Stimulated activated CD8-positive, alpha-beta memory T cell treated with anti-CD3 and anti-CD28 coated beads, Interleukin-7, amount 100 ng/mL, for 4 hours (primary cell): Measurements from ENCODE around the gene UPB1.
"Not testable (repeated sequence)": the region's sequence is repeated elsewhere in the genome, so short reads cannot be mapped to it uniquely, and the experiment has no call there.

Source experiments
- DNase-seq, 2 donors: peaks; one replicate each; pipeline ENCODE4 v3.0.0-alpha.2; 2020; ENCODE audit warnings: low read depth in 2 of 2

UPB1 gene

DNA sequence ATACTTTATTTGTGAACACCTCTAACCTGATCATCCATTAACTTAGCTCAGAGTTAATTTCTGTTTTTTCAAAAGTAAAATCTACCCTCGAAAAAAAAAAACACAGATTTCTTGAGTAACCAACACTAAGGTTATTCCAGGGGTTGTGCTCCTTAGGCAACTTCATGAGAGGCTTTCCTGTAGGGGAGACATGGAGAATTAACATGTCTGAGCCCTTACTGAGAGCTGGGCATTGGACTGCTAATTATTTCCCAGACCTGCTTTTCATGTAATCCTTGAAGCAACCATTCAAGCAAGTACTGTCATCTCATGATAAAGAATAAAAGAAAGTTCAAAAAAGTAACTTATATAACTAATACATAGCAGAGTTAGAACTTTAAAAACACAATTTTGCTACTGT, 13.5 kb upstream of the UPB1 start:
- no peak for DNase-seq

DNA sequence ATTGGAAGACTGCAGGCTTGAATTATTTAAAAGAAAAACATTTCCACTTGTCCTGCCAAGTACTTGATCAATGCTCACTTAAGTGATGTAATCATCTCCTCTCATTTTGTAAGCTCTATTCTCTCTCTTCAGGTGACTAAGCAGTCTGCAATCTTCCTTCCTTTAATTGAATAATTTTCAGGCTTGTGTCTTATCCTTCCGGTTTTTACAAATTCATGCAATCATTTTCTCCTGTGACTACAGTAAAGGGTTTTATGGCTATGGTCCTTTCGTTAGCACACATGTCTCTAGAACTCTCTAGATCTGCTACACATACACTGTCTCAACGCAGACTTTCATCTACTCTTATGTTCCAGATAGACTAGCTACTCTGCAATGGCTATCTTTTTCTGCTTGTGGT, 12.6 kb upstream of the UPB1 start:
- no peak for DNase-seq

- no peak for DNase-seq
Observed at GRCh38 chr22:24482998-24483397, 12.1 kb upstream of the UPB1 start.

GRCh38 chr22:24483976-24484545, 11.1 kb upstream of the UPB1 start:
- DNase-seq: no peak

- no peak for DNase-seq
Observed at GRCh38 chr22:24485170-24485569, 10.0 kb upstream of the UPB1 start.

- no peak for DNase-seq
Observed at GRCh38 chr22:24485608-24486007, 9.5 kb upstream of the UPB1 start.

DNA sequence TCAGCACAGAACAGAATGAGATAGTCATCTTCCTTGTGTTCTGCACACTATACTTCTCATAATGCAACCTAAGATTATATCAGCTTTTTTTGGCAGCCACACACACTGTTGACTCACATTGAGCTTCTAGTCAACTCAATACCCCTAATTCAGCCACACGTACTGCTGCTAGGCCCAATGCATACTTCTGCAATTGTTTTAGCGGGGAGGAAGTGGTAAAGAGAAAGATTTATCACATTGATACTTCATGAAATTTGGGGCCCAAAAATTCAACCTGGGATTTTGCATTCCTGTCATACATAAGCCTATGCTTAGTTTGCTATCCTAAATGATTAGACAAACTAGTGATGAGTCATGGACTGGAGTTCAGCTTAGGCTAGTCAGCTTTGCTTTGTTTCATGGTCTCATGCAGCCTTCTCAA, 8.6 kb upstream of the UPB1 start:
- no peak for DNase-seq

DNA sequence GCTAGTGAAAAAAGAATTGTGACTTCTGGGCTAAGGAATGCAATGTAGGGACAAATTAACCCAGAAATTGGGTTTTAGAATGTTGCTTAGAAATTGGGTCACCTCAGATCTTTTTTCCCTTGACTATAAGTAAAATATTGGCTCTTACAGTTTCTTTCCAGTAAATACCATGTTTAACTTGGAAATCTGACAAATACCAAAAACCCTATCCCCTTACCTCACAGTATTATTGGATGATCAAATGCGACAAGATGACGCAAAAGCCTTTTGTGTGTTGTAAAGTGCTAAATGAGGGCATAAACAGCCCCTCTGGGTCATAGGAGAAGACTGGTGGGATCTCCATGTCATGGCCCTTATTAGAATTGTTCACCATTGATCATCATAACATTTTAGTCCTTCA, 6.1 kb upstream of the UPB1 start:
- DNase-seq: no peak

GRCh38 chr22:24489434-24489833, 5.7 kb upstream of the UPB1 start:
- not testable (repeated sequence) for DNase-seq

GRCh38 chr22:24492391-24492790, 2.7 kb upstream of the UPB1 start:
- DNase-seq: no peak

- no peak for DNase-seq
Observed at GRCh38 chr22:24494167-24494527, 985 bp upstream of the UPB1 start.

DNA sequence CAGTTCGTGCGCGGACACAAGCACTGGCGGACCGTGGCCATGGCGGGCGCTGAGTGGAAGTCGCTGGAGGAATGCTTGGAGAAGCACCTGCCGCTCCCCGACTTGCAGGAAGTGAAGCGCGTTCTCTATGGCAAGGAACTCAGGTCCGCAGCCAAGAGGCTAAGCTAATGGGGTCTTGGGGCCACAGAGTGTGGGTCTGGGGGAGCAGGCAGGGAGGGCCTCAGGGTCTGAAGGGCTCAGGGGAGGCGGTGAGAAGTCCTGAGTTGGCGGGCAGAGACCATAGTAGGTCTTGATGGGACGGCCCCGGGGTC, 188 bp downstream of the UPB1 start:
- DNase-seq: no peak

- no peak for DNase-seq
Observed at GRCh38 chr22:24496234-24496633, 1.1 kb downstream of the UPB1 start.

DNA sequence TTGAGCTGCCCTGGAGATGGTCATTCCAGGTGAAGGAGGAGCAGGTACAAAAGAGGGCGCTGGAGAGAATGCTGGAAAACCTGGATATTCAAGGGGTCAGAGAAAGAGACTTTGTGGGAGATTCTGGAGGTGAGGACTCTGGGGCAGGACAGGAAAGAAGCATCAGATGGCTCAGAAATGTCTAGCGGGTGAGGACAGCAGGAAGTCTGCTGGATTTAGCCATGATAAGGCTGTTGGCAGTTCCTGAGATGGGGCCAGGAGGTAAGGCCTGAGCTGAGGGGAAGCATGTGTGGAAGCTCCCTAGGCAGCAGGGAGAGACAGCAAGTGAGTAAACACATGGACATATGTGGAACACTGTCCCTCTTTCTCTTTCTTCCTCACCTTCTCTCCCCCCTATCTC, 1.5 kb downstream of the UPB1 start:
- DNase-seq: no peak

GRCh38 chr22:24497841-24498258, 2.7 kb downstream of the UPB1 start:
- DNase-seq: no peak

DNA sequence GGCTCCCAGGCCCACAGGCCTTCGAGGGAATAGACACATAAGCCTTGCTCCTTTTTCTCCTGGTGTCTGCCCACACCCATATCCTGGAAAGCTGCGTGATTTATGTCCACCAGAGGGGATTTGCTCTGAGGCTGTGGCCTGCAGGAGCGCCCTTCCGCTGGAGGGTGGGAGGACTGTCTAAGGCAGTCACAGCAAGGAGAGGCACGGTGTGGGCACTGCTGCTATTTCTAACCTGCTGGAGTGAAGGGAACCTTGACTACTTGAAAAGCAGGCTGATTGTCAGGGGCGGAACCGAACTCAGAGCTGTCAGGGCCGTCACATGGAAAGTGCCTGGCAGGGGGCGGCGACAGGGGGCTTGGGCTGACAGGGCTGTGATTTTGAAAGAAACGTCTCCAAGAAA, 3.7 kb downstream of the UPB1 start:
- no peak for DNase-seq

GRCh38 chr22:24499706-24500276, 4.7 kb downstream of the UPB1 start:
- DNase-seq: no peak

- no peak for DNase-seq
Observed at GRCh38 chr22:24500277-24500820, 5.2 kb downstream of the UPB1 start.

DNA sequence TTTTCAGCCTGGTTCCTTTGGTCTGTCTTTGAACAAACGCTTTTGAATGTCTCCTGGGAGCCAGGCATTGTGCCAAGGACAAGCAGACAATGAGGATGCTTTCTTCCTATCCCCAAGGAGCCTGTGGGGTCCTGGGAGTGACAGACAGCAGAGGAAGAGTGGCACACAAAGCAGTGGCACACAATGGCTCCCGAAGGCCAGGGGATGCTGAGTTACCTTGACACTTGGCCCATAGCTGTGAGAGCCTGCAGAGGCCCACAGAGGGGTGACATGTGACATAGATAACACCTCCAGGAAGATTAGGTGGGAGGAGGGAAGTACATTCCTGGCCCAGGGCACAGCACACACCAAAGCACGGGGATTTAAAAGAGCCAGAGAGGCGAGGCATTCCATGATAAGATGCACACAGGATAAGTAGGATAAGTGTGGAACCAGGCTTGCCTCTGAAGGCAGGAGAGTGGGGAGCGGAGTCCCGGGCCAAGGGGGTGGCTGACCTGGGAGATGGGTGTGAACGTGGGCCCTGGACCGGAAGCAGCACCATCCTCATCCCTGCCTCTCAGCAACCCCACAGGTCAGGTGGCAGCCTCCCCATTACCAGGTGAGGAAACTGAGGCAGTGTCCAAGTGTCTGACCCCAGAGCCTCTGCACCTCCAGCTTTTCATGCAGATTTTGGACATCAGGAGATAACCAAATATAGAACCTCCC, 6.3 kb downstream of the UPB1 start:
- DNase-seq: no peak

GRCh38 chr22:24502034-24502433, 6.9 kb downstream of the UPB1 start:
- DNase-seq: no peak

DNA sequence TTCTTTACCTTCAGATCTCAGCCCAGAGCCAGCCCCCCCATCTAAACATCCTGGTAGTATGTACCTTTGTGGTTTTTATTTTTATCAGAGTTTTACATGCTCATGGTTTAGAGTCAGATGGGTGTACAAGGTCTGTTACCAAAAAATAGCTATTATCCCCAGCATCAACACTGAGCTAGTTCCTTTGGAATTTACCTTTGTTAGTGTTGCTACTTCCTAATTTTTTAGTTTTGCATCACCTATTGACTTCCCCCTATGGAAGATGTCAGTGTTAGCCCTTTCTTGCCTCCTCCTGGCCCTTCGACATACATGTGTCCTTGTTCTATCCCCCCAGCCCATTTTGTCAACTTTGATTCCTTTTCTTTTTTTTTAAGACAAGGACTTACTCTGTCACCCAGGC, 7.4 kb downstream of the UPB1 start:
- DNase-seq: no peak

DNA sequence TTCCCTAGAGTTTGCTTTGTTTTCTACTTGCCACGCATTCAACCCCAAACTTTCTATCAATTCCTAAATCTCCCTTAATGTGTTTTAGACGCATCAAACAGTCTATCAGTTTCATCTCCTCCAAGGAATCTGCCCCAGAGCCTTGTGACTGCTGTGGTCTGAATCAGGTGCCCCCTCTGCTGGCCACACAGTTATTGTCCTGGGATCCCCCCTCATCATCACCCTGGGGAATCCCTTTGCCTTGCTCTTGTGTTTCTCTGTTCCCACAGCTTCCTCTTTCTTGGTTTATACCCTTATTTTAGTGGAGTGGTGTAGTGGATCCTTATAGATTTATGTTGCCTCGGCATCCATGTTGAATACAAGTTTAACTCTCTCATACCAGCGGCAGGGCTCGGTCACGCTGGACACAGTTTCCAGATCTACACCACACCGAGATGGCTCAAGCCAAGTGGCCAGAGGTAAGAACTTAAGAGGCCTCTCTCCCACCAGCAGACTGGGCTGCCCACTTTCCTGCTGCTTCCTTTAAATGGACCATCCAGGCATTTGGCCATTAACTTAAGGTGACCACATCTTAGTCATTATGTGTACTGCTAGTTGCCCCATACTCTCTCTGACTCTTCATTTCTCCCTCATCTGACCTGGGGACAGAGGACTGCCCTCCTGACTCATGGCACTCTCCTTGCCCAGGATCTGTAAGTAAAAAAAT, 8.2 kb downstream of the UPB1 start:
- DNase-seq: peak; percentile 34 to 53

DNA sequence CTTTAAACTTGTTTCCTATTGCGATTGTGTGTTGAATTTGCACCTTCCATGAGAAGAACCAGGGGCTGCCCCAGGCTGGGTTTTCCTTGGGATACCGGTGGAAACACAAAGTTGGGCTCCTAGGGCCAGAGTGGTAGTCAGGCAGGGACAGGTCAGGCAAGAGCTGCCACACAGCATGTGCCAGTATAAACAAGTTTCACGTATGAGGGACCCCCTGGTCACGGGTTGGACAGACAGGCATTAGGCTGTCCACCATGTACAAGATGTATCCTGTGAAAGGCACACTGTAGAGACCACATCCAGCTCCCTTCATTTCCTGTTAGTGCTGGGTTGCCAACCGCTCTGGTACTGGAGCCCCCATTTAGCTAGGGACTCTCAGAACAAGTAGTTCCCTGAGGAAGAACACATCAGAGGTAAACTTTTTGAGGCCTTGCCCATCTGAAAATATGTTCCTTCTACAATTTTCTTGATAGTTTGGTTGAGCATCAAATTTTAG, 8.8 kb downstream of the UPB1 start:
- DNase-seq: no peak
